HCT116 (cell line): ENCODE data around the gene EGFLAM. TPM values are rescaled to one million over a fixed set of nuclear protein-coding genes. Genes with fewer than 3 reads are reported as not detected.

ENCODE experiments used
- ATAC-seq: fragments of 200-7000 bp; cut with Tn5 transposase; 2 replicates; pipeline ENCODE4 v1.9.1; 2020; ENCODE audit warnings: mild to moderate bottlenecking, moderate library complexity
- BruUV-seq: library from RNA; stranded (reverse); fragments of 400-500 nt; replicated peaks from 2 replicates; lab custom pipeline; 2021; lab: Mats Ljungman, UMichigan
- CTCF ChIA-PET: fragments of 300-600 bp; sonication (Branson Sonifier 250); formaldehyde crosslinking; loops from one replicate; lab custom pipeline; 2021; ENCODE audit warnings: antibody characterized with exemption; lab: Charles Lee
- POLR2A ChIA-PET: fragments of 300-600, 350-600 bp; sonication (Branson Sonifier 250); formaldehyde crosslinking; loops from one replicate; lab custom pipeline; 2021; ENCODE audit warnings: antibody characterized with exemption; lab: Charles Lee
- RAD21 ChIA-PET, 2 experiments: fragments of 300-600 bp; sonication (Branson Sonifier 250); formaldehyde crosslinking; loops; one replicate each; lab custom pipeline; 2023; ENCODE audit warnings: low total read pairs in 2 of 2; ENCODE audit not compliant: uncharacterized antibody in 2 of 2, unreplicated experiment in 2 of 2, low non-redundant PET in 1 of 2; lab: Charles Lee
- DNase-seq: peaks from one replicate; pipeline ENCODE4 v3.0.0-alpha.2; 2010; ENCODE audit warnings: low read depth, low spot score
- H2AFZ ChIP-seq: fragments of 200-600 bp; shearing (Covaris generic), sonication (generic); 2 replicates; pipeline ENCODE4 v1.6.1; 2017; ENCODE audit warnings: low read depth, mixed run types, mixed read lengths, antibody characterized with exemption, low read length; ENCODE audit not compliant: poor library complexity, severe bottlenecking
- H3K27ac ChIP-seq: 2 replicates; pipeline ENCODE4 v1.5.1; 2012; ENCODE audit warnings: low read depth, low read length
- H3K27me3 ChIP-seq: fragments of 200-600 bp; sonication (generic); 2 replicates; pipeline ENCODE4 v1.6.1; 2016; ENCODE audit warnings: mixed run types, low read length, mixed read lengths; ENCODE audit not compliant: insufficient read depth
- H3K36me3 ChIP-seq, 2 experiments: fragments of 200-500 bp in 1 of 2; fragments of 200-600 bp in 1 of 2; sonication (Bioruptor generic) in 1 of 2; sonication (generic) in 1 of 2; 2 replicates each; pipeline versions ENCODE4 v1.5.1 to v1.6.1; 2014 to 2016; ENCODE audit warnings: low read length in 2 of 2, inconsistent platforms in 1 of 2, mixed read lengths in 1 of 2, mixed run types in 1 of 2; ENCODE audit not compliant: insufficient read depth in 2 of 2, control insufficient read depth in 1 of 2
- H3K4me1 ChIP-seq, 2 experiments: fragments of 200-600 bp in 1 of 2; sonication (generic) in 1 of 2; 2 replicates each; pipeline versions ENCODE4 v1.5.1 to v1.6.1; 2012 to 2017; ENCODE audit warnings: low read length in 2 of 2, inconsistent platforms in 1 of 2, mild to moderate bottlenecking in 1 of 2, mixed read lengths in 1 of 2, mixed run types in 1 of 2, moderate library complexity in 1 of 2; ENCODE audit not compliant: insufficient read depth in 2 of 2, control insufficient read depth in 1 of 2
- H3K4me2 ChIP-seq: fragments of 200-600 bp; sonication (generic); 2 replicates; pipeline ENCODE4 v1.6.1; 2017; ENCODE audit warnings: mixed run types, low read length, mixed read lengths
- H3K4me3 ChIP-seq, 2 experiments: fragments of 200-600 bp in 1 of 2; sonication (generic) in 1 of 2; replicated peaks in 1 of 2; 2 replicates each; pipeline ENCODE4 v1.5.1; 2011 to 2016; ENCODE audit warnings: low read length in 2 of 2, control low read depth in 1 of 2, low read depth in 1 of 2, mild to moderate bottlenecking in 1 of 2, mixed read lengths in 1 of 2, mixed run types in 1 of 2
- H3K79me2 ChIP-seq: fragments of 200-600 bp; sonication (generic); 2 replicates; pipeline ENCODE4 v1.6.1; 2017; ENCODE audit warnings: mild to moderate bottlenecking, mixed run types, low read length, moderate library complexity, mixed read lengths; ENCODE audit not compliant: insufficient read depth
- H3K9ac ChIP-seq: fragments of 200-600 bp; sonication (generic); 2 replicates; pipeline ENCODE4 v1.6.1; 2016; ENCODE audit warnings: low read length, mixed read lengths
- H3K9me2 ChIP-seq: fragments of 200-600 bp; sonication (generic), shearing (Covaris generic); 2 replicates; pipeline ENCODE4 v1.6.1; 2017; ENCODE audit warnings: mixed run types, mild to moderate bottlenecking, moderate library complexity; ENCODE audit not compliant: insufficient read depth
- H3K9me3 ChIP-seq, 2 experiments: fragments of 200-500 bp in 1 of 2; fragments of 200-600 bp in 1 of 2; sonication (Bioruptor generic) in 1 of 2; sonication (generic) in 1 of 2; 2 replicates each; pipeline ENCODE4 v1.6.1; 2014 to 2017; ENCODE audit warnings: low read length in 2 of 2, mixed read lengths in 2 of 2, inconsistent platforms in 1 of 2, low read depth in 1 of 2, mild to moderate bottlenecking in 1 of 2, mixed run types in 1 of 2, moderate library complexity in 1 of 2; ENCODE audit not compliant: control insufficient read depth in 1 of 2, insufficient read depth in 1 of 2
- H4K20me1 ChIP-seq: fragments of 200-600 bp; sonication (generic), shearing (Covaris generic); 2 replicates; pipeline ENCODE4 v1.6.1; 2017; ENCODE audit warnings: mixed run types, mild to moderate bottlenecking, moderate library complexity; ENCODE audit not compliant: insufficient read depth
- CBX3 ChIP-seq: IDR thresholded peaks from 2 replicates; pipeline ENCODE4 v1.6.1; 2012; ENCODE audit warnings: low read depth
- CTCF ChIP-seq, 3 experiments: fragments of 200-600 bp in 1 of 3; sonication (generic) in 1 of 3; IDR thresholded peaks in 2 of 3; conservative IDR thresholded peaks in 1 of 3; 2 replicates each; pipeline ENCODE4 v1.5.1; 2012 to 2017; ENCODE audit warnings: low read depth in 2 of 3, low read length in 2 of 3, antibody characterized with exemption in 1 of 3, borderline replicate concordance in 1 of 3, control low read depth in 1 of 3, mild to moderate bottlenecking in 1 of 3, mixed read lengths in 1 of 3, mixed run types in 1 of 3, moderate library complexity in 1 of 3; ENCODE audit not compliant: insufficient read depth in 1 of 3
- POLR2A ChIP-seq: IDR thresholded peaks from 2 replicates; pipeline ENCODE4 v1.7.0; 2011; ENCODE audit warnings: borderline replicate concordance; ENCODE audit not compliant: insufficient read depth, insufficient read length; ENCODE audit errors: extremely low read depth
- SRF ChIP-seq: IDR thresholded peaks from 2 replicates; pipeline ENCODE4 v1.6.1; 2012; ENCODE audit warnings: low read depth
- YY1 ChIP-seq: IDR thresholded peaks from 2 replicates; pipeline ENCODE4 v1.6.1; 2011; ENCODE audit warnings: low read length, low read depth, moderate library complexity, mild to moderate bottlenecking; ENCODE audit not compliant: insufficient replicate concordance; ENCODE audit errors: extremely low read depth
- ZFX ChIP-seq: fragments of 450-650 bp; IDR thresholded peaks from 2 replicates; pipeline ENCODE4 v1.6.1; 2017
- intact Hi-C: fragments of 100-400 bp; cut with micrococcal nuclease; formaldehyde crosslinking; loops from 2 replicates; pipeline ENCODE4 v1.10.0; 2022
- total RNA-seq: library from RNA; stranded (reverse); gene quantifications from one replicate; pipeline ENCODE4 v1.2.1, GENCODE V29; 2021; ENCODE audit not compliant: unreplicated experiment

Gene EGFLAM
- total RNA-seq, 1 experiment from 2014 or later, result not detected

- intact Hi-C loops, result no loop called here
- ChIA-PET RAD21 (no interaction called here), POLR2A (no interaction called here), CTCF (no interaction called here)
- no peaks in the 10 kb centered on the region for H4K20me1 ChIP-seq
- no TSS peak for BruUV-seq
- no peak overlapping the region for H3K4me3 ChIP-seq
- H3K9me2 ChIP-seq, result no peaks in the 10 kb centered on the region
- no peak overlapping the region for H3K9ac ChIP-seq
- DNase-seq (no peak), ATAC-seq (no peak)
- no peaks in the 10 kb centered on the region for H3K79me2 ChIP-seq
- H3K27me3 ChIP-seq, result peaks cover 21% of the 10 kb centered on the region; the same call in 1 of the 2 replicates
- no peaks in the 10 kb centered on the region for H3K36me3 ChIP-seq
- no peaks in the 10 kb centered on the region for H3K4me1 ChIP-seq
- no peak overlapping the region for H3K4me2 ChIP-seq
- TF ChIP-seq ZFX (no peak), SRF (no peak), CBX3 (no peak), CTCF (IDR thresholded peaks at IDR 0.05 in 2 of 3, conservative IDR thresholded peaks at IDR 0.05 in 1 of 3; ENCODE audit: borderline replicate concordance in 1 of 3, insufficient read depth in 1 of 3, low read depth in 2 of 3, low read length in 2 of 3) (0 out of 6 replicates have a peak, but pooled peaks of 1 of the 3 experiments have one; percentile 11)
- TF ChIP-seq, all 23 proteins: peak for 1
- no peaks in the 10 kb centered on the region for H3K9me3 ChIP-seq
- H2AFZ ChIP-seq, result no peak overlapping the region
- H3K27ac ChIP-seq, result no peak overlapping the region
Observed at GRCh38 chr5:38378579-38378978, 120.2 kb downstream of the EGFLAM start.

DNA sequence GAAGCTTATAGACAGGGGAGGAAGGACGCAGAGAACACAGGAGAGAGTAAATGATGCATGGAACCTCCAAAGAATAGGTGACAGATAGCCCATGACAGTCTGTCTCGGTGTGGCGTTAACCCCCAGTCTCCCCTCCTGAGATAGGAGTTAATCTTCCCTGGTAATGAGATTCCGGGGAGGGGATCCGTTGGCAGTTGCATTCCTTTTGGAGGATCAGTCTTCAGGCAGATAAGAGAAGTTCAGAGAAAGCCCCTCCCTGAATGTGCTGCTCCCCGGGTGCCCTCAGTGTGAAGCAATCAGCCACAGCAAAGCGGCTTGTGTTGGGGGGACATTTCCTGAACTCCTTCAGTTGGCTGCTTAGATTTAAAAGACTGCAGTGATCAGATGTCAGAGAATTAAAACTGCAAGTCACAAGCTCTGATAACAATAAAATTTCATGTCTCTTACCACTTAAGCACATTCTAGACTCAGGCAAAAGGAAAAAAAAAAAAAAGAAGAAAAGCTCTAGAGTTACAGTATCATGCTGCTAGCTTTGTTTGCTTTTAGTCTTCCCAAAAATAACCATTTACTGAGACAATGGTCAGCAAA lies 121.1 kb downstream of the EGFLAM start:
- no peak for DNase-seq
- BruUV-seq, result no TSS peak
- H3K4me1 ChIP-seq, result no peaks in the 10 kb centered on the region
- ChIA-PET RAD21 (no interaction called here), CTCF (no interaction called here), POLR2A (no interaction called here)
- no peak overlapping the region for H2AFZ ChIP-seq
- H3K27ac ChIP-seq, result no peak overlapping the region
- H3K27me3 ChIP-seq, result peaks cover 21% of the 10 kb centered on the region; the same call in 1 of the 2 replicates
- no peaks in the 10 kb centered on the region for H3K79me2 ChIP-seq
- no peaks in the 10 kb centered on the region for H3K36me3 ChIP-seq
- no peaks in the 10 kb centered on the region for H4K20me1 ChIP-seq
- H3K4me3 ChIP-seq, result no peak overlapping the region
- no peaks in the 10 kb centered on the region for H3K9me3 ChIP-seq
- H3K9me2 ChIP-seq, result no peaks in the 10 kb centered on the region
- intact Hi-C loops, result no loop called here
- ATAC-seq, result no peak
- no peak for TF ChIP-seq POLR2A
- no peak for TF ChIP-seq YY1
- no peak overlapping the region for H3K4me2 ChIP-seq
- no peak overlapping the region for H3K9ac ChIP-seq
